ENCODE results near the gene CEBPG. TPM values are rescaled to one million over a fixed set of nuclear protein-coding genes. Genes with fewer than 3 reads are reported as not detected.

Gene CEBPG
- total RNA-seq, 3 donors from 2014 or later = 47.8 to 68.5 (median 58.2) TPM

DNA sequence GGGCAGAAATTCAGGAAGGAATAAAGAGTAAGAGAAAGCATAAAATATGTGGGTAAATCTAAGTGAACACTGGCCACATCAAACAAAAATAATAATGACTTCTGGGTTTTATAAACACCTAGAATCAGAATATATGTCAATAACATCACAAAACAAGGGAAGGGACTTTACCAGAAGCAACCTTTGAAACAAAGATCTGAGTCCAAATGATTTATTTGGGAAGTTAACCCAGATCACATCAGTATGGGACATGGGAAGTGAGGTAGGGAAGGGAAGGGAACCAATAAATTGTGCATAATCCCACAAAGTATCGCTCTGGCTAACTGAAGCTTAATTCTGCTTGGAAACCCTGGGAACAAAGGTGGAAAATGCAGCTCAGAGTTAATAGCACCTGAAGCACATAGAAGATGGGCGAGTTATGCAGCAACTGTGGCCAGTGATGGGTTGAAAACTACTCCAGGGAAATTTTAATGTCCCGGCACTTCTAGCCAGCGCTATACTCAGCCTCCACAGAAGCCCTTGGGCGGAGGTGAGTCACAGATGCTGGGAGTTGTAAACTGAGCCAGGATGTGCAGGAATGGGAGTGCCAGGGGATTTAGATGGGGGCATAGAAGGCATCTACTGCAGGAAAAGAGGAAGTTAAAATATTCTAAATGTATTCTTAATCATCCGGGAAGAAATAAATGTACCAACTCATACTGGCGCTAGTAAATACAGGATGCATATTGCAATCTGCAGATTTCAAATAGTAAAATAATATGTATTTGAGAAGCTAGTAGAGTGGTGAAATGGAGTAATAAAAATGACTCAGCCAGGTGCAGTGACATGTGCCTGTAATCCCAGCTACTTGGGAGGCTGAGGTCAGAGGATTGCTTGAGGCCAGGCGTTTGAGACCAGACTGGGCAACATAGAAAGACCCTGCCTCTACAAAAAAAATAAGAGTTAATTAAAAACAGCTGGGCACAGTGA, 34.2 kb upstream of the CEBPG start:
- Histone ChIP-seq H3K4me1 (ENCODE audit: low read depth) (no peaks in the 10 kb centered on the region), H3K9me3 (no peaks in the 10 kb centered on the region), H3K36me3 (ENCODE audit: low read depth) (no peaks in the 10 kb centered on the region), H3K4me3 (no peak overlapping the region)
- ATAC-seq (peak; percentile 89), DNase-seq (no peak)
- intact Hi-C loops (cut with DNase I, micrococcal nuclease) = no loop called here
- TF ChIP-seq, protein P1, sequence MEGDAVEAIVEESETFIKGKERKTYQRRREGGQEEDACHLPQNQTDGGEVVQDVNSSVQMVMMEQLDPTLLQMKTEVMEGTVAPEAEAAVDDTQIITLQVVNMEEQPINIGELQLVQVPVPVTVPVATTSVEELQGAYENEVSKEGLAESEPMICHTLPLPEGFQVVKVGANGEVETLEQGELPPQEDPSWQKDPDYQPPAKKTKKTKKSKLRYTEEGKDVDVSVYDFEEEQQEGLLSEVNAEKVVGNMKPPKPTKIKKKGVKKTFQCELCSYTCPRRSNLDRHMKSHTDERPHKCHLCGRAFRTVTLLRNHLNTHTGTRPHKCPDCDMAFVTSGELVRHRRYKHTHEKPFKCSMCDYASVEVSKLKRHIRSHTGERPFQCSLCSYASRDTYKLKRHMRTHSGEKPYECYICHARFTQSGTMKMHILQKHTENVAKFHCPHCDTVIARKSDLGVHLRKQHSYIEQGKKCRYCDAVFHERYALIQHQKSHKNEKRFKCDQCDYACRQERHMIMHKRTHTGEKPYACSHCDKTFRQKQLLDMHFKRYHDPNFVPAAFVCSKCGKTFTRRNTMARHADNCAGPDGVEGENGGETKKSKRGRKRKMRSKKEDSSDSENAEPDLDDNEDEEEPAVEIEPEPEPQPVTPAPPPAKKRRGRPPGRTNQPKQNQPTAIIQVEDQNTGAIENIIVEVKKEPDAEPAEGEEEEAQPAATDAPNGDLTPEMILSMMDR (IDR thresholded peaks at IDR 0.05) = no peak

DNA sequence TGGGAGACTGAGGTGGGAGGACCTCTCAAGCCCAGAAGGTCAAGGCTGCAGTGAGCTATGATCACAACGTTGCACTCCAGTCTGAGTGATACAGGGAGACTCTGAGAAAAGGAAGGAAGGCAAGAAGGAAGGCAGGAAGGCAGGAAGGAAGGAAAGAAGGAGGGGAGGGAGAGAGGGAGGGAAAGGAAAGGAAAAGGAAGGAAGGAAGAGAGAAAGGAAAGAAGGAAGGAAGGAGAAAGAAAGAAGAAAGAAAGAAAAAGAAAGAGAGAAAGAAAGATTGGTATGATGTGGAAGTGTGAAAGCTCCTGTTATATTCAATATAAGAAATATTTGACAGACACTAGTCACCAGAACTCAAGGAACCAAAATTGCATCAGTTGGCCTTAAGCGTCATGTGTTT, 32.5 kb upstream of the CEBPG start:
- H3K4me1 ChIP-seq (ENCODE audit: low read depth) = no peaks in the 10 kb centered on the region
- ATAC-seq (no peak), DNase-seq (no peak)
- TF ChIP-seq, protein P1 (IDR thresholded peaks at IDR 0.05) = no peak
- H3K9me3 ChIP-seq = no peaks in the 10 kb centered on the region
- H3K4me3 ChIP-seq = no peak overlapping the region
- no peaks in the 10 kb centered on the region for H3K36me3 ChIP-seq (ENCODE audit: low read depth)
- intact Hi-C loops (cut with DNase I, micrococcal nuclease) = no loop called here

DNA sequence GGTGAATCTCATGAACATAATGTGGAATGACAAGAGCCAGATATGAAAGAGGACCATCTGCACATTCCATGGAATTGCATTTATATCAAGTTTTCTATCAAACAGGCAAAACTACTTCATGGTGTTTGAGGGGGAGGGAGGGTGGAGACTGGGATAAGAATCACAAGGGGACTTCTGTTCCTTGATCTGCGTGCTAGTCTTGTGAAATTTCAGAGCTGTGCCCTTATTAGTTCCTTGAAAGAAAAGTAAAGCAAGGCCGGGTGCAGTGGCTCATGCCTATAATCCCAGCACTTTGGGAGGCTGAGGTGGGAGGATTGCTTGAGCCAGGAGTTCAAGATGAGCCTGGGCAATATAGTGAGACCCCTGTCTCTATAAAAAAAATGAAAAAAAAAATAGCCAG, 30.2 kb upstream of the CEBPG start:
- no peak for ATAC-seq
- TF ChIP-seq, protein P1 (IDR thresholded peaks at IDR 0.05) = no peak
- H3K4me1 ChIP-seq (ENCODE audit: low read depth) = no peaks in the 10 kb centered on the region
- no peak overlapping the region for H3K4me3 ChIP-seq
- intact Hi-C loops (cut with DNase I, micrococcal nuclease) = no loop called here
- no peaks in the 10 kb centered on the region for H3K9me3 ChIP-seq
- no peaks in the 10 kb centered on the region for H3K36me3 ChIP-seq (ENCODE audit: low read depth)
- DNase-seq = no peak

DNA sequence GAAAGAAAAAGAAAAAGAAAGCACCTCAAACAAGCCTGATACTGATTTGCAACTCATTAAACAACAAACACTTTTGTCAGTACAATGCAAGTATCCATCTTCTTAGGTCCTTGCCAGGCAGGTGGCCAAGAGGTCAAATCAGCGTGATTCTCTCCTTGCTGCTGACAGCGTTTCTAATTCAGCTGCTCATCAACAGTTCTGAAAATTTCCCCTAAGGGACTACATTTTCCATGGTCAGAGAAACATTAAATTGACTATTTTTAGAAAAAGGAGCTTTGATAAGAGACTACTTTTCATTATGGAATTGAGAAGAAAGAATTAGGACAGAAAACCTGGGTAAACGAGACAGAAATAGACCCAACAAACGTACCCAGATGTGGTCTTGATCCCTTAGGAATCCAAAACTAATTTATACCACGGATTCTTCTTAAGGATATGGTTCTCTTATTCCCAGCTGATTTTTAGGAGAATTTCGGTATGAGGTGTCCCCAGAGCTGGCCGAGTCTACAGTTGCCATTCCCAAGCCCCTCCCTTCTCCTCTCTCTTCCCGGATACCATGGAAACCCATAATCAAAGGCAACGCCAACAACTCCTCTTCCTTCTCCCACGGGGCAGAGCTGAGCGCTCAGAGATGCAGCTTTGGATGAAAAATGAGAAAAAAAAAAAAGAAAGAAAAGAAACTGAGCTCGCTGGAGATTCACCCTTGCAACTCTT, 29.5 kb upstream of the CEBPG start:
- no peak for DNase-seq
- intact Hi-C loops (cut with DNase I, micrococcal nuclease) = no loop called here
- H3K4me1 ChIP-seq (ENCODE audit: low read depth) = no peaks in the 10 kb centered on the region
- H3K9me3 ChIP-seq = no peaks in the 10 kb centered on the region
- TF ChIP-seq, protein P1 (IDR thresholded peaks at IDR 0.05) = no peak
- no peaks in the 10 kb centered on the region for H3K36me3 ChIP-seq (ENCODE audit: low read depth)
- H3K4me3 ChIP-seq = no peak overlapping the region
- peak; percentile 68 for ATAC-seq

DNA sequence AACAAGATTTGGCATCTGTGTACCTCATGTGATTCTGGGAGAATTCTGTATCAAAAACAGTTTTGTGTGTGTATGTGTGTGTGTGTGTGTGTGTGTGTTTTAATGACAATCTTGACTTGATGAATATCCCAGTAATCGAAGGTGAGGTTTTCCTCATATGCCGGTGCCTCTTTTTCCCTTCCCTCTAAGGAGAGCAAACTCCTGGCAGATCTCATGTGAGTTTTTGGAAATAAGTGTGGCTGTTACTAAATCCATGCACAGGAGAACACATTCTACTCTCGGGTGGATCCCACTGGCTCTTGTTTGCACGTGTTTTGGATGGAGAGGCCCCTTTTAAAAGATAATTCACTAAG, 29.0 kb upstream of the CEBPG start:
- TF ChIP-seq, protein P1 (IDR thresholded peaks at IDR 0.05) = no peak
- Histone ChIP-seq H3K9me3 (no peaks in the 10 kb centered on the region), H3K36me3 (ENCODE audit: low read depth) (no peaks in the 10 kb centered on the region), H3K4me3 (no peak overlapping the region), H3K4me1 (ENCODE audit: low read depth) (no peaks in the 10 kb centered on the region)
- intact Hi-C loops (cut with DNase I, micrococcal nuclease) = no loop called here
- ATAC-seq (no peak), DNase-seq (no peak)

Measured in mucosa of descending colon (tissue), 3 donors.